Upper lobe of left lung (tissue), 6 donors: ENCODE measurements around the gene TLE4. TPM values are rescaled to one million over a fixed set of nuclear protein-coding genes. Genes with fewer than 3 reads are reported as not detected.

Experiments used
- ATAC-seq, 2 donors: fragments of 200-7000 bp; cut with Tn5 transposase; one replicate each; pipeline ENCODE4 v1.9.1; 2022; ENCODE audit warnings: mild to moderate bottlenecking in 2 of 2, moderate library complexity in 2 of 2; ENCODE audit not compliant: low FRiP score in 2 of 2
- DNase-seq, 2 donors: peaks; one replicate each; pipeline ENCODE4 v3.0.0-alpha.2; 2019 to 2020
- H3K27ac ChIP-seq, 4 donors: fragments of 200-600 bp; sonication (generic); one replicate each; pipeline ENCODE4 v1.5.1; 2016 to 2019
- H3K27me3 ChIP-seq, 4 donors: fragments of 200-600 bp; sonication (generic); one replicate each; pipeline ENCODE4 v1.5.1; 2017 to 2019
- H3K36me3 ChIP-seq, 4 donors: fragments of 200-600 bp; sonication (generic); one replicate each; pipeline ENCODE4 v1.5.1; 2016 to 2019
- H3K4me1 ChIP-seq, 4 donors: fragments of 200-600 bp; sonication (generic); one replicate each; pipeline ENCODE4 v1.5.1; 2018 to 2019
- H3K4me3 ChIP-seq, 4 donors: fragments of 200-600 bp; sonication (generic); one replicate each; pipeline ENCODE4 v1.5.1; 2017 to 2019; ENCODE audit warnings: mild to moderate bottlenecking in 2 of 4, moderate library complexity in 1 of 4
- H3K9me3 ChIP-seq, 4 donors: fragments of 200-600 bp; sonication (generic); one replicate each; pipeline ENCODE4 v1.5.1; 2018 to 2019
- EP300 ChIP-seq, 4 donors: sonication (generic); formaldehyde crosslinking; IDR thresholded peaks; one replicate each; pipeline ENCODE4 v1.5.1; 2017; ENCODE audit warnings: antibody characterized with exemption in 4 of 4, control low read depth in 2 of 4
- POLR2A ChIP-seq, 4 donors: fragments of 450-650 bp; IDR thresholded peaks; one replicate each; pipeline ENCODE4 v1.5.1; 2016 to 2017; ENCODE audit warnings: antibody characterized with exemption in 4 of 4, mild to moderate bottlenecking in 2 of 4
- POLR2AphosphoS5 ChIP-seq, 2 donors: sonication (generic); formaldehyde crosslinking; IDR thresholded peaks; one replicate each; pipeline ENCODE4 v1.5.1; 2017; ENCODE audit warnings: antibody characterized with exemption in 2 of 2
- WGBS, 2 donors: methylation state at CpG; one replicate each; pipeline ENCODE4 v1.1.5; 2017 to 2018; 5-methylcytosine and 5-hydroxymethylcytosine counted together
- total RNA-seq, 6 donors: library from RNA; depleted of rRNA in 4 of 6; stranded (reverse); fragments of >200 nt in 4 of 6; gene quantifications; one replicate each; pipeline versions ENCODE4 v1.1.0 to v1.2.1, GENCODE V29; 2016 to 2021
- TF ChIP-seq, protein P1 (sequence below), 6 experiments: fragments of 450-650 bp in 4 of 6; fragments of 200-600 bp in 2 of 6; sonication (generic) in 2 of 6; IDR thresholded peaks; one replicate each; pipeline ENCODE4 v1.5.1; 2016 to 2019; ENCODE audit warnings: antibody characterized with exemption in 6 of 6
- donor health status: DM: no; HTN: no; CAD: no; lungs with moderate emphysema.
- donor health status: DM: no; HTN: yes; CAD: no; lungs with severe emphysema.

Gene TLE4
- total RNA-seq, 6 donors from 2014 or later: 37.7 to 152 (median 46.7) TPM

DNA sequence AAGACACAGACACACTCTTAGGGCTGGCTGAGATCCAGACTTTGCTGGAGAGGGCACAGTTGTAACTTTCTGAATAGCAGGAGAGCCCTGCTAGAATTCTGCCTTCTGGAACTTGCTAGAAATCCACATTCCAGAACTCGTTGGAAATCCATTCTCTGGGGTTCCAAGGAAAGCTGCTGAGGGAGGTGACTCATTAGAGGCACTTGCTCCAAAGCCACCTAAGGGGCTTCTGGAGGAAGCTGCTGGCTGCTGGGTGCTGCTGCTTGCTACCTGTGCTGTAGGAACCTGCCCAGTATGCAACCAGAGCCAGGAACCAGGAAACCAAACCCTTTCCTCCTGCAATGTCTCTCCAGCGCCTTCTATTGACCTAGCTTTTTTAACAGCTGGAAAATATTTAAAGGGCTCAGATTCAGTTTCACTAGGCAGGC lies 4.1 kb upstream of the TLE4 start:
- no peak for DNase-seq
- Histone ChIP-seq H3K4me1 (peaks cover 4 to 19% (median 10%) of the 10 kb centered on the region in 4 donors), H3K27me3 (no peaks in the 10 kb centered on the region), H3K4me3 (no peak overlapping the region), H3K9me3 (no peaks in the 10 kb centered on the region), H3K27ac (no peak overlapping the region), H3K36me3 (no peaks in the 10 kb centered on the region)
- 58 to 62% methylated on average over 2 of the region's 2 CpGs for WGBS, 2 donors
- no peak for ATAC-seq
- TF ChIP-seq POLR2A (IDR thresholded peaks at IDR 0.05) (no peak), POLR2AphosphoS5 (IDR thresholded peaks at IDR 0.05) (no peak), EP300 (IDR thresholded peaks at IDR 0.05) (no peak)
- TF ChIP-seq, protein P1, sequence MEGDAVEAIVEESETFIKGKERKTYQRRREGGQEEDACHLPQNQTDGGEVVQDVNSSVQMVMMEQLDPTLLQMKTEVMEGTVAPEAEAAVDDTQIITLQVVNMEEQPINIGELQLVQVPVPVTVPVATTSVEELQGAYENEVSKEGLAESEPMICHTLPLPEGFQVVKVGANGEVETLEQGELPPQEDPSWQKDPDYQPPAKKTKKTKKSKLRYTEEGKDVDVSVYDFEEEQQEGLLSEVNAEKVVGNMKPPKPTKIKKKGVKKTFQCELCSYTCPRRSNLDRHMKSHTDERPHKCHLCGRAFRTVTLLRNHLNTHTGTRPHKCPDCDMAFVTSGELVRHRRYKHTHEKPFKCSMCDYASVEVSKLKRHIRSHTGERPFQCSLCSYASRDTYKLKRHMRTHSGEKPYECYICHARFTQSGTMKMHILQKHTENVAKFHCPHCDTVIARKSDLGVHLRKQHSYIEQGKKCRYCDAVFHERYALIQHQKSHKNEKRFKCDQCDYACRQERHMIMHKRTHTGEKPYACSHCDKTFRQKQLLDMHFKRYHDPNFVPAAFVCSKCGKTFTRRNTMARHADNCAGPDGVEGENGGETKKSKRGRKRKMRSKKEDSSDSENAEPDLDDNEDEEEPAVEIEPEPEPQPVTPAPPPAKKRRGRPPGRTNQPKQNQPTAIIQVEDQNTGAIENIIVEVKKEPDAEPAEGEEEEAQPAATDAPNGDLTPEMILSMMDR (IDR thresholded peaks at IDR 0.05): no peak

DNA sequence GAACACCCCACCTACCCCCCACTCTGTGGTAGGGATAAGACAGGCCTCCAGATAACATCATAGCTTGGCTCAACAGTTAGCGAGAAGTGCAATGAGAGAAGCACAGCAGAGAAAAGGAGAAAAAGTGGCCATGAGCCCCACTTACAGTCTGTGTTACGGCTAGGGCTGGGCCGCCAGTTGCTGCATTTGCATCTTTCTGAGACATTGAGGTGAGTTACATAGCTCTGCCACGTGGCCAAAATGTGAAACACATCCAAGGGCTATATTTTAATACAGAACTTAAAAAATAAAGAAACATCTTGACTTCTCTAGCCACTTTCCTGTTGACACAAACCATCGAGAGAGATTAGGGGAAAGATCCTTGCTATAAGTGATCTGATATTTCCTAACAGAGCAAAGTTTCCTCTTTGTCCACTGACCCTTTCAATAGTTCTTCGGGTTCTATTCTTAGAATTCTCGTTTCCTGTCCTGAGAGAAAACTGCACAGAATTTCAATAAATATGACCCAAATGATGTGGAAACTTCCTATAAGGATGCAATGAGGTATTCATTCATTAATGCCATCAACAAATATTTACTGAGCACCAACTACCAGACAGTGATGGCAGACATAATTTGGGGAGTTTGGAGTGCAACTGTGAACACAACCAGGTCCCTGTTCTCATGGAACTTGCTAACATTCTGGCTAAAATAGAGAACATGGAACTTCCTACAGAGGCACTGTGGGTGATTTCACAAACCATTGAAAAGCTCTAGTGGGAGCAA lies 3.2 kb upstream of the TLE4 start:
- Histone ChIP-seq H3K4me3 (no peak overlapping the region), H3K27ac (no peak overlapping the region), H3K27me3 (no peaks in the 10 kb centered on the region), H3K36me3 (no peaks in the 10 kb centered on the region), H3K9me3 (no peaks in the 10 kb centered on the region), H3K4me1 (peaks cover 4 to 19% (median 10%) of the 10 kb centered on the region in 4 donors)
- ATAC-seq (no peak), DNase-seq (peak in 1 of 2 donors; percentile 32)
- 55 to 67% methylated on average over 7 of the region's 7 CpGs for WGBS, 2 donors
- TF ChIP-seq EP300 (IDR thresholded peaks at IDR 0.05): no peak
- TF ChIP-seq, protein P1 (IDR thresholded peaks at IDR 0.05): no peak
- no peak for TF ChIP-seq POLR2A (IDR thresholded peaks at IDR 0.05)
- no peak for TF ChIP-seq POLR2AphosphoS5 (IDR thresholded peaks at IDR 0.05)

DNA sequence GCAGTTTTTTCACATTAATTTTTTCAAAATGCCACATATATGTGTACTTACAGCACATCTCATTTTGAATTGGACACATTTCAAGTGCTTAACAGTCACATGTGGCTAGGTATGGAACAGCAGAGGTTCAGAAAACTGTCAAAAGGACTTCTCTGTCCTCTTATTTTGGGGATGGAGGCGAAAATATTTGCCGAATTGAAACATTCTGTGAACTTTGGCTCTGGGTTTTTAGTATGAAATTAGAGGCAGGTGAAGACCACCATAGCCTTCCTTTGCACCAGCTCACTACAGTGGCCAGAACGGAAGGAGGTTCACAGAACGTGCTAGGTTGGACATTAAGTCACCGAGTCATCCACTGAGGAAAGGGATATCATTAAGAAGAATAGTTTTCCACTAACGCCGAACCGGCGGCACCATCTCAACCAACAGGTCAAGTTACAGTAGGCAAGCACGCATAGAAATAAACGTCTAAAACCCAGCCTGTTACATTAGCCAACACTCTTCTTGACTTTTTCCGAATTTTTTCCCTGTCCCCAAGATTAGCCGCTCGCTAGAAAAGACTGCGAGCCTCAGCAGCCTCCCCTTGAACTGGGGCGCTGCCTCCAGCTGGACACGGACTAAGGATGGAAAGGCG lies 1.8 kb upstream of the TLE4 start:
- H3K36me3 ChIP-seq: no peaks in the 10 kb centered on the region
- peak overlapping the region in 3 of 4 donors; percentile 64 to 83 (median 66) for H3K4me3 ChIP-seq
- ATAC-seq: no peak
- no peaks in the 10 kb centered on the region for H3K27me3 ChIP-seq
- 36 to 41% methylated on average over 18 of the region's 18 CpGs for WGBS, 2 donors
- H3K27ac ChIP-seq: peak overlapping the region in 1 of 4 donors; percentile 83
- TF ChIP-seq, protein P1 (IDR thresholded peaks at IDR 0.05): no peak
- TF ChIP-seq POLR2AphosphoS5 (IDR thresholded peaks at IDR 0.05) (no peak), POLR2A (IDR thresholded peaks at IDR 0.05) (no peak), EP300 (IDR thresholded peaks at IDR 0.05) (no peak)
- H3K4me1 ChIP-seq: peaks cover 13 to 28% (median 20%) of the 10 kb centered on the region in 4 donors
- H3K9me3 ChIP-seq: no peaks in the 10 kb centered on the region
- no peak for DNase-seq

DNA sequence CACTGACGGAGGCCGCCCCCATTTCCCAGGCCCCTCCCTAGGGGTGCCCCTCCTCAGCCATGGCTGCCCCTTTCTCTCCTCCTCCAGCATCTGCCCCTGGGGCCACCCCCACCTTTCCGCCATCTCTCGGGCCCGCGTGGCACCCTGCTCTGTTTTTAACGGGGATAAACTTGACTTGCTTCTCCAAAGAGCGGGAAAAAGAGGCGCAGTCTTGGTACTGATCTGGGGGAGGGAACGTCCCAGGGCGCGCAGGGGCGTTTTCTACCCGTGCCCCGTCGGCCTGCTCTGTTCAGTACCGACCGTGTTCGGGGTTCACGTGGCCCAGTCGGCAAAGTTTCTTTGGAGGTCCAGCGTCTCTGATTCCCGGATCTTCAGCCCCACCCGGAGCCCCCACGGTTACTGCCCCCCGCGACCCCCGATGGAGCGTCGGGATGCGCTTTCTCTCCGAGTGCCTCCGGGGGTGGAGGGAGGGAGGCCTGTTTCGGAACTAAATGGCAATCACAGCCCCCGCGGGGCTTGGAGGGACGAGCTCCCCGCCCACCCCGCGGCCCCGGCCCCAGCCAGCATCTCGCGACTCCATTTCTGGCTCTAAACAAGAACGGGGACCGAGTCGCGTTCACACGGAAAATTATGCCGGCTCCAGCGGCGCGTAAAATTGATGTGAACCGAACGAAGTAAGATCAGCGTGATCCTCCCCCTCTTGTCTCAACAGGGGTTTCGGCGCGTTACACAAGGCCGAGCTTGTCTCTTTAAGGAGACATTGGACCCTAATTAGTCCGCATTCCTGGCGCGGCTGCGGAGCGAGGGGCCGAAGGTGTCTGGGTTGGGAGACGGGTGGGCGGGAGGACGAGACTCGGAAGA lies 1.1 kb upstream of the TLE4 start:
- TF ChIP-seq EP300 (IDR thresholded peaks at IDR 0.05): no peak
- TF ChIP-seq POLR2A (IDR thresholded peaks at IDR 0.05): no peak
- no peak for TF ChIP-seq POLR2AphosphoS5 (IDR thresholded peaks at IDR 0.05)
- TF ChIP-seq, protein P1 (IDR thresholded peaks at IDR 0.05): no peak
- peaks cover 15 to 33% (median 23%) of the 10 kb centered on the region in 4 donors for H3K4me1 ChIP-seq
- ATAC-seq (peak in 1 of 2 donors; percentile 7), DNase-seq (peak; percentile 23 to 89)
- H3K27me3 ChIP-seq: no peaks in the 10 kb centered on the region
- WGBS, 2 donors: 1 to 3% methylated on average over 14 to 69 of the region's 69 CpGs
- H3K36me3 ChIP-seq: no peaks in the 10 kb centered on the region
- H3K9me3 ChIP-seq: no peaks in the 10 kb centered on the region
- peak overlapping the region; percentile 58 to 83 (median 65) for H3K4me3 ChIP-seq
- peak overlapping the region in 3 of 4 donors; percentile 49 to 83 (median 81) for H3K27ac ChIP-seq
